Left lung (tissue), 10 donors: ENCODE results near the gene CIITA. TPM values are rescaled to one million over a fixed set of nuclear protein-coding genes. Genes with fewer than 3 reads are reported as not detected.
A peak's percentile ranks its signal among the peaks of the same experiment; 100 is the strongest.

Experiments used
- ATAC-seq: fragments of 200-7000 bp; cut with Tn5 transposase; one replicate; pipeline ENCODE4 v1.9.1; 2020; ENCODE audit warnings: moderate library complexity
- DNase-seq, 4 donors: peaks; one replicate each; pipeline ENCODE4 v3.0.0-alpha.2; 2013 to 2020
- H3K27ac ChIP-seq, 2 donors: fragments of 200-600 bp; sonication (generic) in 1 of 2; one replicate each; pipeline versions ENCODE4 v1.5.0 to v1.8.0; 2020 to 2021
- H3K27me3 ChIP-seq, 2 donors: fragments of 200-600 bp; sonication (generic) in 1 of 2; one replicate each; pipeline versions ENCODE4 v1.5.0 to v1.8.0; 2020 to 2021
- H3K36me3 ChIP-seq, 2 donors: fragments of 200-600 bp; sonication (generic) in 1 of 2; one replicate each; pipeline versions ENCODE4 v1.5.0 to v1.8.0; 2020 to 2021
- H3K4me1 ChIP-seq, 2 donors: fragments of 200-600 bp; one replicate each; pipeline ENCODE4 v1.8.0; 2021
- H3K4me3 ChIP-seq, 2 donors: fragments of 200-600 bp; sonication (generic) in 1 of 2; one replicate each; pipeline versions ENCODE4 v1.5.0 to v1.8.0; 2020 to 2021; ENCODE audit warnings: mild to moderate bottlenecking in 1 of 2
- H3K9me3 ChIP-seq, 2 donors: fragments of 200-600 bp; sonication (generic) in 1 of 2; one replicate each; pipeline versions ENCODE4 v1.5.0 to v1.8.0; 2020 to 2021
- intact Hi-C, 2 donors: fragments of 100-400 bp; cut with DNase I; formaldehyde crosslinking; loops; one replicate each; pipeline versions ENCODE4 v1.11.2 to v1.14.2; 2022
- polyA plus RNA-seq, 6 donors: library from polyadenylated mRNA; unstranded; fragments of 120-200 nt; gene quantifications; one replicate each; pipeline ENCODE4 v1.2.1, GENCODE V29; 2013; ENCODE audit not compliant: insufficient read length in 6 of 6
- total RNA-seq, 2 donors: library from RNA; stranded (reverse); fragmentation: NEBNext Ultra II Directional; extraction: Animal tissue kit (Norgen Biotek cat#: 25700); gene quantifications; one replicate each; pipeline ENCODE4 v1.2.1, GENCODE V29; 2021
- TF ChIP-seq, protein P1 (sequence below), 2 donors: fragments of 200-600 bp; sonication (generic) in 1 of 2; IDR thresholded peaks; one replicate each; pipeline versions ENCODE4 v1.5.0 to v1.8.0; 2021; ENCODE audit warnings: antibody characterized with exemption in 2 of 2
- donor health status: DM: no; HTN: yes; CAD: no.
- donor health status: DM: no; HTN: no; CAD: no.

The CIITA gene
- total and polyA plus RNA-seq, 8 donors: 2.6 to 49.0 (median 5.8) TPM

DNA sequence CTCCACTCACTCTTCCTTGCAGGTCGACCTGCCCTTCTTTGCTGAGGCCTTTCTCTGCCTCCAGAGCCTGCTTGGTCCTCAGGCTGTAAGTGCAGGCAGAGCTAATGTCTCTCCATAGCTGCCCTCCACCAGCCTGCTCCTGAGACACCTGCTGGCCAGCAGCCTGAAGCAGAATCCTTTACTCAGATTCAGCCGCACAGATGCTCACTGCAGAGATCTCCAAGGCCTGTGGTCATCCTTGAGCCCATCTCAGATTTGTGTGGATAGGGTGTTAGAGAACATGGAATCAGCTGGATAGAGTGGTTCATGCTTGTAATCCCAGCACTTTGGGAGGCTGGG lies 53.7 kb downstream of the CIITA start:
- intact Hi-C loops: no loop called here
- Histone ChIP-seq H3K4me1 (peaks cover 9 to 64% of the 10 kb centered on the region in 2 donors), H3K27ac (no peak overlapping the region), H3K9me3 (no peaks in the 10 kb centered on the region), H3K27me3 (no peaks in the 10 kb centered on the region), H3K4me3 (no peak overlapping the region), H3K36me3 (peaks cover 5 to 41% of the 10 kb centered on the region in 2 donors)
- TF ChIP-seq, protein P1, sequence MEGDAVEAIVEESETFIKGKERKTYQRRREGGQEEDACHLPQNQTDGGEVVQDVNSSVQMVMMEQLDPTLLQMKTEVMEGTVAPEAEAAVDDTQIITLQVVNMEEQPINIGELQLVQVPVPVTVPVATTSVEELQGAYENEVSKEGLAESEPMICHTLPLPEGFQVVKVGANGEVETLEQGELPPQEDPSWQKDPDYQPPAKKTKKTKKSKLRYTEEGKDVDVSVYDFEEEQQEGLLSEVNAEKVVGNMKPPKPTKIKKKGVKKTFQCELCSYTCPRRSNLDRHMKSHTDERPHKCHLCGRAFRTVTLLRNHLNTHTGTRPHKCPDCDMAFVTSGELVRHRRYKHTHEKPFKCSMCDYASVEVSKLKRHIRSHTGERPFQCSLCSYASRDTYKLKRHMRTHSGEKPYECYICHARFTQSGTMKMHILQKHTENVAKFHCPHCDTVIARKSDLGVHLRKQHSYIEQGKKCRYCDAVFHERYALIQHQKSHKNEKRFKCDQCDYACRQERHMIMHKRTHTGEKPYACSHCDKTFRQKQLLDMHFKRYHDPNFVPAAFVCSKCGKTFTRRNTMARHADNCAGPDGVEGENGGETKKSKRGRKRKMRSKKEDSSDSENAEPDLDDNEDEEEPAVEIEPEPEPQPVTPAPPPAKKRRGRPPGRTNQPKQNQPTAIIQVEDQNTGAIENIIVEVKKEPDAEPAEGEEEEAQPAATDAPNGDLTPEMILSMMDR (IDR thresholded peaks at IDR 0.05): no peak
- no peak for DNase-seq
- peak; percentile 6 for ATAC-seq

DNA sequence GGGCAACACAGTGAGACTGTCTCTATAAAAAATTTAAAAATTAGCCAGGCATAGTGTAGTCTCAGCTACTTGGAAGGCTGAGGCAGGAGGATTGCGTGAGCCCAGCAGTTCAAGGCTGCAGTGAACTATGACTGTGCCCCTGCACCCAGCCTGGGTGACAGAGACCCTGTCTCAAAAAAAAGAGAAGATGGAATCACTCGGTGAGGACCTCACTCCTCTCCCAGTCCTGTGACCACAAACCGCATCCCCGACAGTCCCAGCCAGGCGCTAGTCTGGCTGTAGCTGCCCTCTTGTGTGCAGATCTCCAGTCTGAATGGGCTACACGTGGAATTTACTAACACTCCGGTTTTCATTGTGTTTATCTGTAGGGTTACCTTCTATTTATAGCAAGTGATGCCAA lies 54.1 kb downstream of the CIITA start:
- no peaks in the 10 kb centered on the region for H3K27me3 ChIP-seq
- TF ChIP-seq, protein P1 (IDR thresholded peaks at IDR 0.05): no peak
- peaks cover 9 to 68% of the 10 kb centered on the region in 2 donors for H3K4me1 ChIP-seq
- ATAC-seq (no peak), DNase-seq (no peak)
- no peak overlapping the region for H3K4me3 ChIP-seq
- H3K36me3 ChIP-seq: peaks cover 5 to 37% of the 10 kb centered on the region in 2 donors
- intact Hi-C loops: no loop called here
- no peak overlapping the region for H3K27ac ChIP-seq
- no peaks in the 10 kb centered on the region for H3K9me3 ChIP-seq

DNA sequence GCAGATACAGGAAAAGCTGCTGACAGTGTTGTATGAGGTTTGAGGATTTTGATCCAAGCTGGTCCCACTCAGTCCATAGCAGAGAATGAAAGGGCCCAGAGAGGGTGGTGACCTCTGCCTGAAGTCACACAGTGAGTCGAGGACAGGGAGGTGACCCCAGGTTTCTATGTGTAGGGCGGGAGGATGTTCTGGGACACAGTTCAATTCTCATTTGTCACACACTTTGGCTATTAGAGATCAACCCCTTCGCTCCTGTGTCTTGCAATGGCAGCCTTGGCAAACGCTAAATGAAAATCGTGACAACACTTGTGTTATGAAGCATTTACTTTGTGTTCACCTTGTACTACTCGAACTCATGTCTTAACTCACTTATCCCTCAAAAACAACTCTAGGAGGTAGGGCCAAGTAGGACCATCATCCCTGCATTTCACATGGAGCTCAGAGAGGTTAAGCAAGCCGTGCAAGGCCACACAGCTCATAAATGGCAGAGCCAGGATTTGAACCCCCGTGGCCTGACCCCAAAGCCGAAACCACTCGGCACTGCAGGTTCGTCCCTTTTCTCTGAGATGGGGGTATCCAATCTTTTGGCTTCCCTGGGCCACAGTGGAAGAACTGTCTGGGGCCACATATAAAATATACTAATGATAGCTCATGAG lies 55.1 kb downstream of the CIITA start:
- peaks cover 0 to 28% of the 10 kb centered on the region in 2 donors for H3K36me3 ChIP-seq
- intact Hi-C loops: no loop called here
- H3K4me1 ChIP-seq: peaks cover 12 to 78% of the 10 kb centered on the region in 2 donors

DNA sequence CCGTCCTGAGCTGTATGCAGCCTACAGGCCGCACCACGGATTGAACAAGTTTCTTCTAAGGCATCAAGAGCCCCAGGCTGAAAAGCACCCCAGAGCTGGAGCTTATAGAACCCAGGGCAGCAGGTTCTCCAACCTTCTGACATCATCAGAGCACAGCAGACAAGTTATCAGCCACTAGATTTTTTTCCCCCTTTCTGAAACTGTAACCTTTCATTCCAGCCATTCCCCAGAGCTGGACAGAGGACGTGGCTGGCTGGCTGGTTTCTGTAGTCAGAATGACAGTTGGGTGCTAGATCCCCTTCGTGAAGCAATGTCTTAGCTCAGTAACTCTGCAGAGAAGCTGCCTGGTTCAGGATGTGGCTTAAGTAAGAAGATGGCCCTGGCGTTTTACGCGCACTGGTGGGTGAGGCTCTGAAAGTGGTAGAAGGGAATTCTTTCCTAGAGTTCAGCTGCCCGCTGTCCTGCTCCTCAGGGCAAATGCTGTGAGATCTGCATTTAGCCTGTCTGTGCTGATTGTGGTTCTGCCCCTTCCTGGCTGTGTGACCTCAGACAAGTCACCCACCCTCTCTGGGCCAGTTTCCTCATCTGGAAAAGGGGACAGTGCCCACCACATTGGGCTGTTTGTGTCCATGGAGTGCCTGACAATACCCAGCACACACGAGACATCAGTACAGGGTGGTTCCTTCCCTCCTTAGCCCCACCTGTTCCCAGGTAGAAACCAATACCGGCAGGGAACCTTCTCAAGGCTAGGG lies 56.1 kb downstream of the CIITA start:
- H3K36me3 ChIP-seq: peaks cover 0 to 18% of the 10 kb centered on the region in 2 donors
- peak in 1 of 4 donors; percentile 14 for DNase-seq
- no peak for ATAC-seq
- intact Hi-C loops: no loop called here
- H3K27me3 ChIP-seq: no peaks in the 10 kb centered on the region
- H3K4me3 ChIP-seq: no peak overlapping the region
- peaks cover 22 to 88% of the 10 kb centered on the region in 2 donors for H3K4me1 ChIP-seq
- H3K9me3 ChIP-seq: no peaks in the 10 kb centered on the region
- TF ChIP-seq, protein P1 (IDR thresholded peaks at IDR 0.05): no peak
- no peak overlapping the region for H3K27ac ChIP-seq

More for the DNA sequence above, 55.1 kb downstream of the CIITA start:
- TF ChIP-seq, protein P1 (IDR thresholded peaks at IDR 0.05): no peak
- Histone ChIP-seq H3K27me3 (no peaks in the 10 kb centered on the region), H3K4me3 (no peak overlapping the region), H3K9me3 (no peaks in the 10 kb centered on the region), H3K27ac (no peak overlapping the region)
- ATAC-seq (no peak), DNase-seq (no peak)

DNA sequence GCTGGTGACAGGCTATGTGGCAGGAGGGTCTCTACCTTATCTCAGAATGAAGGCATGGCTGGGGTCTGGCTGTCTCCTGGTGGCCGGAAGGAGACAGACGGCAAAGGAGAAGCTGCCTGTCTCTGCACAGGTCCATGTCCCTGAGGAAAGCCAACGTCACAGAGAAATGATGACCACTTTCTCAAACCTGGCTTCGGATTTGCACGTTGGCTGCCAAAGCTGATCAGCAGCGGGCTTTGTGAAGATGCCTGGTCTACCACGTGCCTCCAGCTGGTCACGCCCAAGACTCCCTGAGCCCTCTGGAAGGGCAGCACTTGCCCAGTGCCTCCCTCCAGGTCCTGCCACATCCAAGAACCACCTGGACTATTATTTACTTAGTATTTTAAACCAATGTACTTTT lies 56.9 kb downstream of the CIITA start:
- H3K4me3 ChIP-seq: no peak overlapping the region
- no peaks in the 10 kb centered on the region for H3K27me3 ChIP-seq
- peaks cover 0 to 13% of the 10 kb centered on the region in 2 donors for H3K36me3 ChIP-seq
- H3K27ac ChIP-seq: no peak overlapping the region
- H3K4me1 ChIP-seq: peaks cover 29 to 89% of the 10 kb centered on the region in 2 donors
- intact Hi-C loops: no loop called here
- ATAC-seq (no peak), DNase-seq (peak in 1 of 4 donors; percentile 28)
- H3K9me3 ChIP-seq: no peaks in the 10 kb centered on the region
- TF ChIP-seq, protein P1 (IDR thresholded peaks at IDR 0.05): no peak
